Fibroblast of pulmonary artery (primary cell): ENCODE data around the gene THADA.
A peak's percentile ranks its signal among the peaks of the same experiment; 100 is the strongest.

Source experiments
- DNase-seq: peaks from one replicate; pipeline ENCODE4 v3.0.0-alpha.2; 2010; ENCODE audit warnings: low read depth
- H3K4me3 ChIP-seq: replicated peaks from 2 replicates; pipeline ENCODE4 v1.5.1; 2011; ENCODE audit warnings: low read depth, mild to moderate bottlenecking, control low read depth, low read length, moderate library complexity
- TF ChIP-seq, protein P1 (sequence below): IDR thresholded peaks from 2 replicates; pipeline ENCODE4 v1.5.1; 2011; ENCODE audit warnings: mild to moderate bottlenecking, control low read depth, low read length, inconsistent platforms; ENCODE audit errors: missing control alignments

The THADA gene

GRCh38 chr2:43518718-43519117 lies 77.1 kb downstream of the THADA start:
- DNase-seq, result no peak
- H3K4me3 ChIP-seq, result no peak overlapping the region
- TF ChIP-seq, protein P1, sequence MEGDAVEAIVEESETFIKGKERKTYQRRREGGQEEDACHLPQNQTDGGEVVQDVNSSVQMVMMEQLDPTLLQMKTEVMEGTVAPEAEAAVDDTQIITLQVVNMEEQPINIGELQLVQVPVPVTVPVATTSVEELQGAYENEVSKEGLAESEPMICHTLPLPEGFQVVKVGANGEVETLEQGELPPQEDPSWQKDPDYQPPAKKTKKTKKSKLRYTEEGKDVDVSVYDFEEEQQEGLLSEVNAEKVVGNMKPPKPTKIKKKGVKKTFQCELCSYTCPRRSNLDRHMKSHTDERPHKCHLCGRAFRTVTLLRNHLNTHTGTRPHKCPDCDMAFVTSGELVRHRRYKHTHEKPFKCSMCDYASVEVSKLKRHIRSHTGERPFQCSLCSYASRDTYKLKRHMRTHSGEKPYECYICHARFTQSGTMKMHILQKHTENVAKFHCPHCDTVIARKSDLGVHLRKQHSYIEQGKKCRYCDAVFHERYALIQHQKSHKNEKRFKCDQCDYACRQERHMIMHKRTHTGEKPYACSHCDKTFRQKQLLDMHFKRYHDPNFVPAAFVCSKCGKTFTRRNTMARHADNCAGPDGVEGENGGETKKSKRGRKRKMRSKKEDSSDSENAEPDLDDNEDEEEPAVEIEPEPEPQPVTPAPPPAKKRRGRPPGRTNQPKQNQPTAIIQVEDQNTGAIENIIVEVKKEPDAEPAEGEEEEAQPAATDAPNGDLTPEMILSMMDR, result no peak

DNA sequence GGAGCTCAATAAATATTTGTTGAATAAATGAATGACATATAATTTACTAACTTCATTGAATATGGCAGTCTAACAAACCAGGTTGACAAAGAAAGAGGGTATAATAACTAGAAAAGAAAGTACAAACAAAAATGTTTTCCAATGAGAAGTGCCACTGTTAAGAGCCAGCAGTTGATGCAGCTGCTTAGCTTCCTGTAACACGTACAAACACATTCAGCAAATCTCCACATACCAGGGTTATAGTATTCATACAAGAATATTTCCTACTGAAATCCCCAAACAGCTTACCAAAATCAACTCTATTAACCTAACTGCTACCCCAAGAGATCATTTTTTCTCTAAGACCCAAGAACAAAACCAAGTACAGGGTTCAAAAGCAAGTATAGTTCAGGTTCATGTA lies 77.7 kb downstream of the THADA start:
- TF ChIP-seq, protein P1, result no peak
- peak; percentile 49 for DNase-seq

DNA sequence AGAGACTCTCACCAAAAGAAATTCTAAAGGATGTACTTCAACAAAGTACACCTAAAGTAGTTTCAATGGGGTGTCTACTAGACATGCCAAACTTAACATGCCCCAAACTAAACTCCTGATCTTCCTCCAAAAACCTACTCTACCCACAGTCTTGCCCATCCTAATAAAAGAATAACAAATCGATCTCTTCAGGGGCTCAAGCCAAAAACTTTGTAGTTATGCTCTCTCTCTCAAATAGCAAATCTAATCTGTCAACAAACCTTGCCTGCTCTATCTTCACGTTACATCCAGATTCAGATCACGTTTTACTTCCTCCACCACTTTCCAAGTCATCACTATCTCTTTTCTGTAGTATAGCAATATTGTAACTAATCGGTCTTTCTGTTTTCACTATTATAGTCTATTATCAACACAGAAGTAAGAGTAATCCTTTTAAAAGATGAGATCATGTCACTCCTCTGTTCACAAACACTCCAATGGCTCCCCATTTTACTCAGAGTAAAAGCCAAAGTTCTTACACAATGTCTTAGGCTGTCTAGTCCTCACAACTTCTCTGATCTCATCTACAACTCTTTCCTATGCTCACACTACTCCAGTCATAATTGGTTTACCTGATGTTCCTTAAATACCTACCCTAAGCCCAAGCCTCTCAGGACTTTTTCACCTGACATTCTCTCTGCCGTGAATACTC lies 79.9 kb downstream of the THADA start:
- TF ChIP-seq, protein P1, result no peak
- no peak for DNase-seq
- H3K4me3 ChIP-seq, result no peak overlapping the region

More for the DNA sequence above, 77.7 kb downstream of the THADA start:
- no peak overlapping the region for H3K4me3 ChIP-seq

DNA sequence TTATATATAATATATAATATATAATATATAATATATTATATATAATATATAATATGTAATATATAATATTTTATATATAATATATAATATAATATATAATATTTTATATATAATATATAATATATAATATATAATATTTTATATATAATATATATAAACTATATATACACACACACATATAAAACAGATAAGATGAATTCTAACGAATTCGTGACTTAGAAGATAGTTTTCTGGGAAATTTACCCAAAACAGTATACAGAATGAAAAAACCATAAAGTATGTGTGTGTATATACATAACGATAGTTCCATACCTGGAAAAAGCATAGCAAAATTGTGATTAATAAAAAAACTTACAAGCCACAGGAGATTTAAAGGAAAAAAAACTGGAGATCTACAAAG lies 80.6 kb downstream of the THADA start:
- DNase-seq, result no peak
- H3K4me3 ChIP-seq, result no peak overlapping the region
- TF ChIP-seq, protein P1, result no peak

GRCh38 chr2:43513796-43514195 lies 82.0 kb downstream of the THADA start:
- TF ChIP-seq, protein P1, result no peak
- H3K4me3 ChIP-seq, result no peak overlapping the region
- no peak for DNase-seq

DNA sequence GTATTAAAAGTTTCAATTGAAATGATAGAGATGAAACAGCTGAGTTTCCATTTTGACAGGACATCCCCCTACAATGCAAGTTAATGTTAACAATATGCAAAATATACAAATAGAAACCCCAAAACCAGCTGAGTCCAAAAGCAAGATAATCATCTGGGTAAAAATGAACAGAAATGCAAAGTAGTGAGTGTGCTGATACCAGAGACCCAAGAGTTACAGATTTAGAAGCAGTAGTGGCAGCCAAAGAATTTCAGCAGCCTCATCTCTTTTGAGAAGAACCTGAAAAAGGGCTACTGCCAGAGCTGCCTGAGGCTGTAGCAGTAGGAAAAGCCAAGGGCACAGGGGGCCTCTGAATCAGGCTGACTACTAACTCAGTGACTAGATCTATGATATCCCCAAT lies 82.6 kb downstream of the THADA start:
- no peak overlapping the region for H3K4me3 ChIP-seq
- DNase-seq, result no peak
- TF ChIP-seq, protein P1, result no peak

GRCh38 chr2:43511199-43511598 lies 84.6 kb downstream of the THADA start:
- TF ChIP-seq, protein P1, result no peak
- no peak for DNase-seq
- H3K4me3 ChIP-seq, result no peak overlapping the region
